Parathyroid adenoma (tissue), 2 donors: ENCODE data around the gene PRR33.

Source experiments
- H2AFZ ChIP-seq: fragments of 300-600 bp; sonication (generic); one replicate; pipeline ENCODE4 v1.7.0; 2017; ENCODE audit warnings: antibody characterized with exemption, mild to moderate bottlenecking
- H3K27ac ChIP-seq: fragments of 300-600 bp; sonication (generic); one replicate; pipeline ENCODE4 v1.7.0; 2017
- H3K27me3 ChIP-seq: fragments of 300-600 bp; sonication (generic); one replicate; pipeline ENCODE4 v1.7.0; 2017; ENCODE audit warnings: low read length; ENCODE audit not compliant: control insufficient read depth, insufficient read depth
- H3K36me3 ChIP-seq: fragments of 300-600 bp; sonication (generic); one replicate; pipeline ENCODE4 v1.7.0; 2017; ENCODE audit warnings: low read length; ENCODE audit not compliant: control insufficient read depth, insufficient read depth
- H3K4me1 ChIP-seq: fragments of 300-600 bp; sonication (generic); one replicate; pipeline ENCODE4 v1.7.0; 2017; ENCODE audit warnings: control low read depth
- H3K4me2 ChIP-seq: fragments of 300-600 bp; sonication (generic); one replicate; pipeline ENCODE4 v1.7.0; 2017; ENCODE audit warnings: low read length
- H3K4me3 ChIP-seq: fragments of 300-600 bp; sonication (generic); one replicate; pipeline ENCODE4 v1.7.0; 2017; ENCODE audit warnings: low read depth, low read length
- H3K79me2 ChIP-seq: fragments of 300-600 bp; sonication (generic); one replicate; pipeline ENCODE4 v1.7.0; 2017; ENCODE audit warnings: control low read depth
- H3K9ac ChIP-seq: fragments of 300-600 bp; sonication (generic); one replicate; pipeline ENCODE4 v1.7.0; 2017; ENCODE audit warnings: mild to moderate bottlenecking
- H3K9me3 ChIP-seq: fragments of 300-600 bp; sonication (generic); one replicate; pipeline ENCODE4 v1.7.0; 2017; ENCODE audit warnings: low read length; ENCODE audit not compliant: control insufficient read depth
- TF ChIP-seq, protein P1 (sequence below): fragments of 300-600 bp; sonication (generic); IDR thresholded peaks from one replicate; pipeline ENCODE4 v1.7.0; 2017; ENCODE audit warnings: antibody characterized with exemption, mild to moderate bottlenecking
- donor health status: primary hyperparathyroidism.

Gene PRR33

DNA sequence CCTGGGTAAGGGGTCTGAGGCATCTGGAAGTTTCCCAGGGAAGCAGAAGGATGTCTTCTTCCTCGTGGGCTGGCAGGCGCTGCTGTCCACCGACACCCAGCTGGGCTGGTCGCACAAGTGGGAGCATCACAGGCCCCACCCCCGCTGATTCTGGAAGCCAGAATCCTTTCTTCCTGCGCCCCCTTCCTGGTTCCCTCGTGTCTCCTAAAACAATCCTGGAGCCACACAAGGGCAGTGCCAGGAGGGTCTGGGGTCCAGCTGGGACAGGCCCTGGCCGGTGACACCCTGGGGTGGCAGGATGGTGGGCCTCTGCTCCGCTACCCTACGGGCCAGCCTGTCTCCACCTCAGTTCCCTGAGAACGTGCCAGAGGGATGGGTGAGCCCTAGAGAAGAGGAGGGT is 34.6 kb downstream of the PRR33 start:
- no peaks in the 10 kb centered on the region for H3K79me2 ChIP-seq
- no peaks in the 10 kb centered on the region for H3K4me1 ChIP-seq
- no peak overlapping the region for H3K4me3 ChIP-seq
- H3K27ac ChIP-seq: no peak overlapping the region
- TF ChIP-seq, protein P1, sequence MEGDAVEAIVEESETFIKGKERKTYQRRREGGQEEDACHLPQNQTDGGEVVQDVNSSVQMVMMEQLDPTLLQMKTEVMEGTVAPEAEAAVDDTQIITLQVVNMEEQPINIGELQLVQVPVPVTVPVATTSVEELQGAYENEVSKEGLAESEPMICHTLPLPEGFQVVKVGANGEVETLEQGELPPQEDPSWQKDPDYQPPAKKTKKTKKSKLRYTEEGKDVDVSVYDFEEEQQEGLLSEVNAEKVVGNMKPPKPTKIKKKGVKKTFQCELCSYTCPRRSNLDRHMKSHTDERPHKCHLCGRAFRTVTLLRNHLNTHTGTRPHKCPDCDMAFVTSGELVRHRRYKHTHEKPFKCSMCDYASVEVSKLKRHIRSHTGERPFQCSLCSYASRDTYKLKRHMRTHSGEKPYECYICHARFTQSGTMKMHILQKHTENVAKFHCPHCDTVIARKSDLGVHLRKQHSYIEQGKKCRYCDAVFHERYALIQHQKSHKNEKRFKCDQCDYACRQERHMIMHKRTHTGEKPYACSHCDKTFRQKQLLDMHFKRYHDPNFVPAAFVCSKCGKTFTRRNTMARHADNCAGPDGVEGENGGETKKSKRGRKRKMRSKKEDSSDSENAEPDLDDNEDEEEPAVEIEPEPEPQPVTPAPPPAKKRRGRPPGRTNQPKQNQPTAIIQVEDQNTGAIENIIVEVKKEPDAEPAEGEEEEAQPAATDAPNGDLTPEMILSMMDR: no peak
- H2AFZ ChIP-seq: no peak overlapping the region
- no peak overlapping the region for H3K4me2 ChIP-seq
- H3K9ac ChIP-seq: no peak overlapping the region
- H3K9me3 ChIP-seq: no peaks in the 10 kb centered on the region
- H3K27me3 ChIP-seq: no peaks in the 10 kb centered on the region
- H3K36me3 ChIP-seq: no peaks in the 10 kb centered on the region

DNA sequence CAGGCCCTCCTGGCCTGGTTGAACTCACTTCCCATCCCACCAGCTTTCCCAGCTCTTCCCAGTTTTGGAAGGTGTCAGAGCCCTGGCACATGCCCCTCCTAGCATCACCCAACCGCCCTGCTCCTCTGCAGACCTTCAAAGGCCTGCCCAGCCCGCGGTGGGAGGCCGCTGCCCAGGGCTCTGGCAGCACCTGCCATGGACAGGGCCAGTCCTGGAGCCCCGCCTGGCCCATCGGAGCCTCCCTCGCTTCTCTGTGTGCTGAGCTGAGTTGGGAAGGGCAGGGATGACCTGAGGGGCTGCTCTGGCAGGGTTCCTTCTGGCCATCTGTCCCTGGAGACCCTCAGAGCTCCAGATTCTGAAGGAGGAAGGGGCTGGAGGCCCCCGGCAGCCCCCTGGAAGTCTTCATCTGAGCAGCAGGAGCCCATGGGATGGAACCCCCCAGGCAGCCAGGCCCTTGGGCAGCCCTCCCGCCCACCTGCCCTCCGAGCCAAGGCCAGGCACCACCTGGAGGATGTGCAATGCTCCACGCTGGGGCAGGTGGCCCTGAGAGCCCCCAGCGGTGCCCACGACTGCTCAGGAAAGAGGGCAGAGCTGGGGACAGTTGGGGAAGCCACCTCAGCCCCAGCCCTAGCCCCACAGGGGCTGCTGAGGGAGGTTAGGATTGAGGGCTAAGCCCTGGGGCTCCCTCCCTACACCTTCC is 35.2 kb downstream of the PRR33 start:
- Histone ChIP-seq H3K9ac (no peak overlapping the region), H3K4me3 (no peak overlapping the region), H2AFZ (no peak overlapping the region), H3K27ac (no peak overlapping the region), H3K27me3 (no peaks in the 10 kb centered on the region), H3K4me1 (no peaks in the 10 kb centered on the region), H3K4me2 (no peak overlapping the region), H3K9me3 (no peaks in the 10 kb centered on the region), H3K79me2 (no peaks in the 10 kb centered on the region), H3K36me3 (no peaks in the 10 kb centered on the region)
- TF ChIP-seq, protein P1: no peak

DNA sequence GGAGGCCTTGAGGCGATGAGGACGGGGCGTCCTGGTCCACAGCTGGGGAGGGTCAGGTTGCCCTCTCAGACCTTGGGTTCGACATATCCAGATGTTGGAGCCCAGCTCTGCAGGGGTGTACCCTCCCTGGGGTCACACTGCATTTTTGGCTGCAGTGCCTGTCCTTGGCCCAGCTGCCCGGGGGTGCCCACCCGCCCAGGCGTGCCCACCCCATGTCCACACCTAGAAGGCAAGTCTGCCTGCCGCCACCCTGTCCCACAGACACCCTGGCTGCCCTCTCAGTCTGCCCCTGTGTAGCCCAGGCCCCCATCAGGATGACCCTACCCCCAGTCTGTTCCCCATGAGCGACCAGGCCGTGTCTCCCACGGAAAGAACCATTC is 35.8 kb downstream of the PRR33 start:
- Histone ChIP-seq H3K9me3 (no peaks in the 10 kb centered on the region), H3K4me3 (no peak overlapping the region), H2AFZ (no peak overlapping the region), H3K79me2 (no peaks in the 10 kb centered on the region), H3K4me2 (no peak overlapping the region), H3K4me1 (no peaks in the 10 kb centered on the region), H3K9ac (no peak overlapping the region), H3K27me3 (no peaks in the 10 kb centered on the region), H3K36me3 (no peaks in the 10 kb centered on the region), H3K27ac (no peak overlapping the region)
- TF ChIP-seq, protein P1: no peak

DNA sequence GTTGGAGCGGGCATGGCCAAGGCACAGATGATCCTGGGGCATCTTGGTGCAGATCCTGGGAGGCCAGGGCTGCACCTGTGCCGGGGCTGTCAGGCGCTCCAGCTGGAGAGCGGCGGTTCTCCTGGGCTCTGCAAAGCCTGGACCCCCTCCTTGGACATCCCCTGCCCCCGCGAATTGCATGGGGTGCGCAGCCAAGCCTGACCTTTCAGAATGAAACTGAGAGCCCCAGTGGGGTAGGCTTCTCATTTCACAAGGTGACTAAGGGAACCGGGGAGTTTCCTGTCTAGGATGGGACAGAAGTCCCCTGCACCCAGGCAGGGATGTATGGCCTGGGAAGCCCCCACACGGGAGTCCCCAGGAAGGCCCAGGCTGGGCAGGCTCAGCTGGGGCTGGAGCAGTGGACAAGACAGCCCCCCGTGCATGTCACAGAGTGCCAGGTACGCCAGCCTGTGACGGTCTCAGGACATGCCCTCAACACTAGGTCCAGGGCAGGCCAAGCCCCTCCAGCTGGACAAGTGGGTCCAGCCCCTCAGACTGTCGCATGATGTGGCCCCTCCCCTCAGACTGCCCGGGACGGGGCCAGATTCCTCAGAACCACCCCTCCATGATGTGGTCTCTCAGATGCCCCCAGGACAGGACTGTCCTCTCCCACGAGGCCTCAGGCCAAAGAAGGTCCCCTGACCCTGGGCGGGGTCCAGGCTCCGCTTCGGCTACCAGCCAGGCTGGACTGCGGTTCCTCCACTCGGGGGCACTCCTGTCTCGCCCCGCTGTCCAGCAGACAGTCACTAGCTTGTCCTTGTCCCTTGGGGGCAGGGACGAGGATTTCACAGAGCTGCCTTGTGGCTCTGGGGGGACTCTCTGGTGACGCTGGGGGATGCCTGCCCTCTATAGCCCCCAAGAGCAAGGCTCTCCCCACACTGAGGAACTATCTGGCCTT is 36.5 kb downstream of the PRR33 start:
- Histone ChIP-seq H3K4me3 (no peak overlapping the region), H3K9ac (no peak overlapping the region), H3K79me2 (no peaks in the 10 kb centered on the region), H3K36me3 (no peaks in the 10 kb centered on the region), H3K4me1 (no peaks in the 10 kb centered on the region), H2AFZ (no peak overlapping the region), H3K4me2 (no peak overlapping the region), H3K27ac (no peak overlapping the region), H3K27me3 (no peaks in the 10 kb centered on the region), H3K9me3 (no peaks in the 10 kb centered on the region)
- TF ChIP-seq, protein P1: no peak
